Calu3 (cell line): ENCODE data around the gene PVR. TPM values are rescaled to one million over a fixed set of nuclear protein-coding genes. Genes with fewer than 3 reads are reported as not detected.

Source experiments
- BruUV-seq: library from RNA; stranded (reverse); fragments of 400-500 nt; replicated peaks from 2 replicates; lab custom pipeline; 2021; lab: Mats Ljungman, UMichigan
- CTCF ChIA-PET: fragments of 300-600 bp; sonication (Branson Sonifier 250); formaldehyde crosslinking; loops from one replicate; lab custom pipeline; 2022; ENCODE audit warnings: antibody characterized with exemption; lab: Charles Lee
- DNase-seq: peaks from one replicate; pipeline ENCODE4 v3.0.0; 2022
- H3K27ac Mint-ChIP-seq: one replicate; pipeline ENCODE4 v1.8.0; 2022; ENCODE audit warnings: mixed read lengths; ENCODE audit not compliant: unreplicated experiment
- H3K27me3 Mint-ChIP-seq: one replicate; pipeline ENCODE4 v1.8.0; 2022; ENCODE audit warnings: mixed read lengths; ENCODE audit not compliant: unreplicated experiment
- H3K36me3 Mint-ChIP-seq: one replicate; pipeline ENCODE4 v1.8.0; 2022; ENCODE audit warnings: mild to moderate bottlenecking, moderate library complexity, mixed read lengths; ENCODE audit not compliant: insufficient read depth, unreplicated experiment
- H3K4me1 Mint-ChIP-seq: one replicate; pipeline ENCODE4 v1.8.0; 2022; ENCODE audit warnings: mild to moderate bottlenecking, low read depth, mixed read lengths; ENCODE audit not compliant: unreplicated experiment
- H3K4me3 Mint-ChIP-seq: one replicate; pipeline ENCODE4 v1.8.0; 2022; ENCODE audit warnings: mild to moderate bottlenecking, low read depth, moderate library complexity, mixed read lengths; ENCODE audit not compliant: unreplicated experiment
- H3K9me3 Mint-ChIP-seq: one replicate; pipeline ENCODE4 v1.8.0; 2022; ENCODE audit warnings: low read depth, mixed read lengths; ENCODE audit not compliant: unreplicated experiment
- CTCF ChIP-seq: fragments of 200-600 bp; IDR thresholded peaks from one replicate; pipeline ENCODE4 v1.8.0; 2022; ENCODE audit warnings: antibody characterized with exemption; ENCODE audit not compliant: unreplicated experiment
- intact Hi-C: fragments of 100-400 bp; cut with micrococcal nuclease; formaldehyde crosslinking; loops from one replicate; pipeline ENCODE4 v1.10.0; 2022; ENCODE audit not compliant: unreplicated experiment
- total RNA-seq: library from RNA; stranded (reverse); gene quantifications from 2 replicates; pipeline ENCODE4 v1.2.3, GENCODE V29; 2022

Gene PVR
- total RNA-seq, 1 experiment from 2014 or later: 215 TPM

GRCh38 chr19:44618640-44619357 is 24.9 kb upstream of the PVR start:
- Mint-ChIP-seq H3K27ac (no peak overlapping the region), H3K27me3 (no peaks in the 10 kb centered on the region), H3K9me3 (no peaks in the 10 kb centered on the region), H3K36me3 (peaks cover 4% of the 10 kb centered on the region), H3K4me3 (no peak overlapping the region), H3K4me1 (peaks cover 17% of the 10 kb centered on the region)
- BruUV-seq: no TSS peak
- intact Hi-C loops: no loop called here
- DNase-seq: no peak
- CTCF ChIA-PET: interaction anchor here (1.2 kb wide), 1 partner anchor 147 kb away, joined by 4 read pairs; no protein-coding TSS in a partner anchor
- no peak for TF ChIP-seq CTCF

- CTCF ChIA-PET: interaction anchor here (1.4 kb wide), 1 partner anchor 12 kb away, joined by 3 read pairs; no protein-coding TSS in a partner anchor
- intact Hi-C loops: no loop called here
- Mint-ChIP-seq H3K4me1 (peaks cover 20% of the 10 kb centered on the region), H3K36me3 (peaks cover 2% of the 10 kb centered on the region), H3K27me3 (no peaks in the 10 kb centered on the region), H3K4me3 (no peak overlapping the region), H3K9me3 (peaks cover 1% of the 10 kb centered on the region), H3K27ac (no peak overlapping the region)
- no peak for DNase-seq
- no TSS peak for BruUV-seq
- TF ChIP-seq CTCF: no peak
Measured at GRCh38 chr19:44620667-44621066, 23.0 kb upstream of the PVR start.

DNA sequence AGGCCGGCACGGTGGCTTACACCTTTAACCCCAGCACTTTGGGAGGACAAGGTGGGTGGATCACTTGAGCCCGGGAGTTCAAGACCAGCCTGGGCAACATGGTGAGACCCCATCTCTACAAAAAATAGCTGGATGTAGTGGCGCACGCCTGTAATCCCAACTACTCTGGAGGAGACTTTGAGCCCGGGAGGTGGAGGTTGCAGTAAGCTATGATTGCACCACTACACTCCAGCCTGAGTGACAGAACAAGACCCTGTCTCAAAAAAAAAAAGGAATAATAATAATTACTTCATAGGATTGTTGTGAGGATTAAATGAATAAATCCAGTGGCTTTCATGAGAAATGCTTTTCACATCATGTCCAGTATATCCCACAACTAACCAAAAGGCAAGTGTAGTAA is 22.3 kb upstream of the PVR start:
- TF ChIP-seq CTCF: no peak
- Mint-ChIP-seq H3K4me3 (no peak overlapping the region), H3K36me3 (peaks cover 9% of the 10 kb centered on the region), H3K4me1 (peaks cover 27% of the 10 kb centered on the region), H3K27ac (no peak overlapping the region), H3K9me3 (peaks cover 3% of the 10 kb centered on the region), H3K27me3 (no peaks in the 10 kb centered on the region)
- CTCF ChIA-PET: interaction anchor here (0.7 to 1.4 kb wide), 3 partner anchors 12 to 129 kb away, joined by 3 to 4 read pairs (median 3); no protein-coding TSS in a partner anchor
- no peak for DNase-seq
- BruUV-seq: no TSS peak
- intact Hi-C loops: no loop called here

DNA sequence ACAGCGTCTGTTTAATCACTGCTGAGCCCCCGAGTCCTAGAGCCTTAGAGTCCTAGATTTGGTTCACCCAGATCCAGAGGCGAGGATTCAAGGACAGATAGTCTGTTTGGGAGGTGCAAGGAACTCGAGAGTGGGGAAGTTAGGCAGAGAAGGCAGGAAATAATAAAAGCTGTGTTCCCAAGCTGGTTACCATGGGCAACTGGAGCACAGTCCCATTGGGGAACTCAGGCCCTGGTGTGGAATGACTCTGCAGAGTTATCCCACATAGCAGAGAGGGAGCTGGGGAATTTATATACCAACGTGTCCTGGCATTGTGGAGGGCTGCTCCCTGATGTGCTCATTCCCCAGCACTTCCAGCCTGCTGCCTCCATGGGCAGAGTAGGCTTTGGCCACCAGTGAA is 20.6 kb upstream of the PVR start:
- Mint-ChIP-seq H3K27ac (no peak overlapping the region), H3K4me1 (peaks cover 31% of the 10 kb centered on the region), H3K9me3 (peaks cover 3% of the 10 kb centered on the region), H3K36me3 (peaks cover 16% of the 10 kb centered on the region), H3K4me3 (no peak overlapping the region), H3K27me3 (no peaks in the 10 kb centered on the region)
- intact Hi-C loops: no loop called here
- CTCF ChIA-PET: no interaction called here
- TF ChIP-seq CTCF: no peak
- DNase-seq: no peak
- no TSS peak for BruUV-seq
